GM18505 (cell line): Measurements from ENCODE around the gene DNAL4.

Experiments
- ATAC-seq: cut with Tn5 transposase; IDR thresholded peaks from one replicate; pipeline ENCODE4 v1.9.1; 2021; ENCODE audit not compliant: unreplicated experiment
- POLR2A ChIP-seq: IDR thresholded peaks from 4 replicates; pipeline ENCODE4 v1.6.1; 2011; ENCODE audit warnings: borderline replicate concordance; ENCODE audit not compliant: insufficient read depth, insufficient read length; ENCODE audit errors: extremely low read depth

The DNAL4 gene

DNA sequence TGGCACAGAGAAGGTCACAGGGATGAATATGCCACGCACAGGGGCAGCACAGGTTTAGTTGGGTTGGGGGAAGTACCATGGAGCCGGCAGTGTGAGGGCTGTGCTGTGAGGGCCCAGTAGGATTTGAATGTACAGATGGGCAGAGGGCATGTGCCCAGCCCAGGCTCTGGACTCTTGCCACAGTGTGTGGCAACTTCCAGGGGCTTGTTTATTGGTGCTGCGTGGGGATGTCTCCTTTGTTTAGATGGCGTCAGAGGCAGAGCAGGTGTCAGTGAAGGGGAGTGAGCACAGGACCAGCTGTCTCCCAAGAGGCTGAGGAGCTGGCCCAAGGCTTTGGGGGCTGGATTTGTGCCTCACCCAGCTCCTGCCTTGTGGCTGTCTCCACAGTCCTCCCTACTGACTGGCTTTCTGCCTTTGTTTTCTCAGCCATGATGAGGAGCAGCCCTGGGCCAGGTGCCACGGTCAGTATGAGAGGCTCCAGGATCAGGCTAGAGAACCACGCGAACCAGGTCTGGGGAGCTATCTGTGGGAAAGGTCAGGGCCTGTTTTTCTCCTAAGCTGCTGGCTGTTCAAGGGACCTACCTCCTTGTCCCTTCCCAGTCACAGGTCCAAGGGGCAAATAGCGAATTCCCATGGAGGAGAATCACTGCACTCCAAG lies 60.1 kb downstream of the DNAL4 start:
- TF ChIP-seq POLR2A = peak; percentile 38
- ATAC-seq = no peak

- ATAC-seq = no peak
- TF ChIP-seq POLR2A = no peak
Observed at GRCh38 chr22:38733329-38733723, 60.6 kb downstream of the DNAL4 start.

GRCh38 chr22:38732251-38732815 lies 61.6 kb downstream of the DNAL4 start:
- TF ChIP-seq POLR2A = no peak
- no peak for ATAC-seq

- no peak for ATAC-seq
- TF ChIP-seq POLR2A = no peak
Observed at GRCh38 chr22:38731703-38732161, 62.2 kb downstream of the DNAL4 start.

DNA sequence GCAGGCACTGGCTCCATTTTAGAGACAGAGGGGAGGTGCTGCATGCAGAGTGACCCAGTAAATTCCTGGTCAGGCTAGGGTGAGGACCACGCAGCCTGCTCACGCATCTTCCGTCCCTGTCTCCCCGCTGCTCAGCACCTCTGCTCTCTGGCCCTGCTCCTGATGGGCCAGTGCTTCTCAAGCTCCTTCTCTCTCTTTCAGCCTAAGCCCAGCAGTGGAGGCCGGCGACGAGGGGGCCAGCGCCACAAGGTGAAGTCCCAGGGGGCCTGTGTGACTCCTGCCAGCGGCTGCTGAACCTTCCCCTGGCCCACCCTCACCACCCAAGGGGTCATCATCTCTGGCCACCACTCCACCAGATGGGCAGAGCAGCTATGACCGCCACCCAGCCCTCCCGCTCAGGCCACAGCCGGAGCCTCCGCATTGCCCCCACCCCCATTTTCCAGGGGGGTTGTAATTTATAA lies 63.5 kb downstream of the DNAL4 start:
- TF ChIP-seq POLR2A = no peak
- no peak for ATAC-seq

DNA sequence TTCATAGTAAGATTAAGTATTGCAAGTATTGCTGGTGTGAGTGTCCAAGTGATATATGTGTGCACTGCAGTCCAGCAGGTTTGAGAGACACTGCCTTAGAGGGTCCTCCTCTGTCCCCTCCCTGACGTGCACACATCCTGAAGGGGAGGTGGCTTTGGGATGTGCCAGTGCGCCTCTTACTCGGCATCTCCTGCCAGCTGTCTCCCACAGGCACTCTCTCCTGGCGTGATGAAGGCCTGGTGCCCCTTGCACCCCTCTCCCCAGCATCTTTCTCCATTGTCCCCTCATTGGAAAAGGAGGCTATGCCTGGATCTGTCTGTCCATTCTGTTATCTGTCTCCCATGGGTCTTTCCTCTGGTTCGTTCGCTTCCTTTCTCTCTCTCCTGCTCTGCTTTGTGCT lies 64.0 kb downstream of the DNAL4 start:
- ATAC-seq = no peak
- TF ChIP-seq POLR2A = no peak

DNA sequence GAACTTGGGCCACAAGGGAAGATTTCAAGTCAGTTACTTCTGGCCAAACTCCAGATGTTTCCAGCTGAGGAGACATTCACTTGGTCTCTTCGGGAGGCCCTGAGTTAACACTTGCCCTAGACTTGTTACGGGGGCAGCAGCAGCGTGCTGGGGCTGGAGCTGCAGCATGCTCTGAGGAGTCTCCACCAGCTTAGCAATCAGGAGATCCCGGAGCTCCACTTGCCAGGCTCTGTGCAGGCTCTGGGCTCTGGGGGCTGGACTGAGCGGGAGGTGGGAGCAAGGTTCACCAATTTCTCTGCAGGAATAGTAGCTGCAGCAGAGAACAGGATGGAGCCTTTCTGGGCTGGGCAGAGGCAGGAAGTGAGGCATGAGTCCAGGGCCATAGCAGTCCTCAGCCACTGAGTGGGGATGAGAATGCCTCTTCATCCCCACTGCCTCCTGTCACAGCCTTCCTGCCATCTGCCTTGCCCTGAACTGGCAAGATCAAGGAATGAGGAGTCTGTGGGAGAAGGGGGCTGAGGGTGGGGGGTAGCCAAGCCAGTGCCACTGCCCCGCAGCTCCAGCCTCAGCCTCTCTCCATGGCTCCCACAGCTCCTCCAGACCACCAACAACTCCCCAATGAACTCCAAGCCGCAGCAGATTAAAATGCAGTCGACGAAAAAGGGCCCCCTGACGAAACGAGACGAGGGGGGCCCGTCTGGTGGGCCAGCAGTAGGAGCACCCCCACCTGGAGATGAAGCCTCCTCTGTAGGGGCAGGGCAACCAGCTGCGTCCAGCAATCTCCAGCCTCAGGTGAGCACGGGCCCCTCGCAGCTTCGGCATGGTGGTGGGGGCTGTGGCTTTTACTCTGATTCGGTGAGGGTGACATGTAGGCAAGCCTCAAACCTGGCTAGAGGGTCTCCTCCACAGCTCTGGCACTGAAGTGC lies 64.8 kb downstream of the DNAL4 start:
- ATAC-seq = no peak
- no peak for TF ChIP-seq POLR2A
